ENCODE results near the gene PDE6A. TPM values are rescaled to one million over a fixed set of nuclear protein-coding genes. Genes with fewer than 3 reads are reported as not detected.

PDE6A gene
- total and polyA plus RNA-seq, 2 of the 8 experiments (the other 6 are each of a cell fraction or from before 2014, with no cell fraction given) = not detected

GRCh38 chr5:149915392-149916260, 29.0 kb downstream of the PDE6A start (continued):
- TF ChIP-seq CHD7 (IDR thresholded peaks at IDR 0.05; ENCODE audit: insufficient replicate concordance, low read length) (no peak), BCL11A (IDR thresholded peaks at IDR 0.05; ENCODE audit: low read depth in 2 of 2, low read length in 2 of 2) (no peak), TCF12 (IDR thresholded peaks at IDR 0.05; ENCODE audit: low read depth, low read length) (no peak), JUN (IDR thresholded peaks at IDR 0.05; ENCODE audit: low read depth, low read length) (no peak), SUZ12 (IDR thresholded peaks at IDR 0.05; ENCODE audit: low read length) (no peak), SIRT6 (IDR thresholded peaks at IDR 0.05; ENCODE audit: low read length) (no peak), KDM1A (IDR thresholded peaks at IDR 0.05; ENCODE audit: borderline replicate concordance, low read length) (no peak), RBBP5 (IDR thresholded peaks at IDR 0.05; ENCODE audit: borderline replicate concordance, low read depth, low read length) (no peak), YY1 (IDR thresholded peaks at IDR 0.05; ENCODE audit: low read depth, low read length) (no peak), BRCA1 (IDR thresholded peaks at IDR 0.05; ENCODE audit: low read depth, low read length) (no peak), CBX8 (IDR thresholded peaks at IDR 0.05; ENCODE audit: borderline replicate concordance, low read depth, low read length) (no peak)
